ENCODE measurements around the gene ZNF419.

Gene ZNF419

DNA sequence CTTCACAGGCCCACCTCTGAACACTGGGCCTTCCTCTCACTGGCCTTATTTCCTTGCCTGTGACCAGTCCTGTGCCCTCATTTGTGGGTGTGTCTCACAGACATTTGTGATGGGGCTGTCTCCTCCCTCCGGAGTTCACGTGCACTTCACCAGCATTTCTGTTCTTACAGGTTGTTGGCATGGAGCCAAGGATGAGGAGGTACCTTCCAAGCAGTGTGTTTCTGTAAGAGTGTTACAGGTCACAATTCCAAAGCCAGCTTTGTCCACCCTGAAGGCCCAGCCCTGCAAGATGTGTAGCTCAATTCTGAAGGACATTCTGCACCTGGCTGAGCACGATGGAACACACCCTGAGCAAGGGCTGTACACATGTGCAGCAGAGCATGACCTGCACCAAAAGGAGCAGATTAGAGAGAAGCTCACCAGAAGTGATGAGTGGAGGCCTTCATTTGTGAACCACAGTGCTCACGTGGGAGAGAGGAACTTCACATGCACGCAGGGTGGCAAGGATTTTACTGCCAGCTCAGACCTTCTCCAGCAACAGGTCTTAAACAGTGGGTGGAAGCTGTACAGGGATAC, 44.3 kb upstream of the ZNF419 start:
- Histone ChIP-seq H3K27ac (ENCODE audit: low read length, poor library complexity, severe bottlenecking) (no peak overlapping the region), H2AFZ (ENCODE audit: low read depth, low read length) (no peak overlapping the region), H3K36me3 (ENCODE audit: control insufficient read depth in 1 of 2, insufficient read depth in 2 of 2, low read depth in 1 of 2, low read length in 2 of 2) (peaks cover 60 to 65% of the 10 kb centered on the region in 2 experiments), H3K9me3 (ENCODE audit: control insufficient read depth, low read length) (peaks cover 54% of the 10 kb centered on the region), H2BK15ac (ENCODE audit: low read depth, poor library complexity, severe bottlenecking) (no peak overlapping the region), H2AK5ac (ENCODE audit: low read length, severe bottlenecking) (no peak overlapping the region), H3K14ac (ENCODE audit: low read length in 2 of 2) (no peak overlapping the region), H4K8ac (ENCODE audit: low read length) (no peak overlapping the region), H3K79me1 (replicated peaks; ENCODE audit: low read length, poor library complexity, severe bottlenecking) (peaks cover 51% of the 10 kb centered on the region), H3K4ac (ENCODE audit: low read depth in 1 of 2, low read length in 2 of 2) (no peak overlapping the region), H2BK120ac (ENCODE audit: low read depth, low read length) (no peak overlapping the region), H4K91ac (ENCODE audit: low read length) (no peak overlapping the region), H3K18ac (ENCODE audit: low read depth in 1 of 2, low read length in 2 of 2) (no peak overlapping the region), H3K4me2 (ENCODE audit: low read length, poor library complexity, severe bottlenecking) (no peak overlapping the region), H3K27me3 (ENCODE audit: control insufficient read depth in 1 of 2, insufficient read depth in 1 of 2, low read length in 2 of 2) (no peaks in the 10 kb centered on the region), H3K4me3 (ENCODE audit: insufficient read depth in 1 of 2, low read depth in 1 of 2, low read length in 2 of 2) (no peak overlapping the region), H3K9ac (ENCODE audit: low read length) (no peak overlapping the region), H3K23ac (ENCODE audit: low read length in 2 of 2) (no peak overlapping the region), H2BK5ac (ENCODE audit: low read depth, low read length, poor library complexity, severe bottlenecking) (no peak overlapping the region), H3K4me1 (ENCODE audit: control insufficient read depth, insufficient read depth, low read depth, low read length) (no peaks in the 10 kb centered on the region), H2BK12ac (ENCODE audit: low read length in 2 of 2) (no peak overlapping the region)
- DNase-seq: no peak
- 76% methylated on average over 5 of the region's 5 CpGs for WGBS

DNA sequence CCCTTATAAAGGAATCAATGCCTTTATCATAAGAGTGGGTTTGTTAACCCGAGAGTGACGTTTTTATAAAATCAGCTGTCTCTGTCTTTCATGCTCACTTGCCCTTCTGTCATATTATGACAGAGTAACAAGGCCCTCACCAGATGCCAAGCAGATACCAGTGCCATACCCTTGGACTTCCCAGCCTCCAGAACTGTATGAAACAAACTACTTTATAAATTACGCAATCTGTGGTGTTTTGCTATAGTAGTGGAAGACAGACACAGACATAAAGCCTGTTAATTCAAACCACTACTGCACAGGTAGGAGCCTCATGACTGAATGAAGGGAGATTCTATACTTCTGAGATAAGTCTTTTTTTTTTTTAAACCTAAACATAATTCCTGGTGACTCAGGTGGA, 35.2 kb upstream of the ZNF419 start:
- Histone ChIP-seq H3K4me1 (ENCODE audit: control insufficient read depth, insufficient read depth, low read depth, low read length) (no peaks in the 10 kb centered on the region), H3K36me3 (ENCODE audit: control insufficient read depth in 1 of 2, insufficient read depth in 2 of 2, low read depth in 1 of 2, low read length in 2 of 2) (peaks cover 10 to 38% of the 10 kb centered on the region in 2 experiments), H2BK15ac (ENCODE audit: low read depth, poor library complexity, severe bottlenecking) (no peak overlapping the region), H4K8ac (ENCODE audit: low read length) (no peak overlapping the region), H3K4me3 (ENCODE audit: insufficient read depth in 1 of 2, low read depth in 1 of 2, low read length in 2 of 2) (no peak overlapping the region), H2BK12ac (ENCODE audit: low read length in 2 of 2) (no peak overlapping the region), H3K9me3 (ENCODE audit: control insufficient read depth, low read length) (peaks cover 50% of the 10 kb centered on the region), H3K18ac (ENCODE audit: low read depth in 1 of 2, low read length in 2 of 2) (no peak overlapping the region), H3K4ac (ENCODE audit: low read depth in 1 of 2, low read length in 2 of 2) (no peak overlapping the region), H3K9ac (ENCODE audit: low read length) (no peak overlapping the region), H2BK5ac (ENCODE audit: low read depth, low read length, poor library complexity, severe bottlenecking) (no peak overlapping the region), H2BK120ac (ENCODE audit: low read depth, low read length) (no peak overlapping the region), H2AFZ (ENCODE audit: low read depth, low read length) (no peak overlapping the region), H4K91ac (ENCODE audit: low read length) (no peak overlapping the region), H3K27me3 (ENCODE audit: control insufficient read depth in 1 of 2, insufficient read depth in 1 of 2, low read length in 2 of 2) (no peaks in the 10 kb centered on the region), H2AK5ac (ENCODE audit: low read length, severe bottlenecking) (no peak overlapping the region), H3K79me1 (replicated peaks; ENCODE audit: low read length, poor library complexity, severe bottlenecking) (peaks cover 19% of the 10 kb centered on the region), H3K14ac (ENCODE audit: low read length in 2 of 2) (no peak overlapping the region), H3K4me2 (ENCODE audit: low read length, poor library complexity, severe bottlenecking) (no peak overlapping the region), H3K23ac (ENCODE audit: low read length in 2 of 2) (no peak overlapping the region), H3K27ac (ENCODE audit: low read length, poor library complexity, severe bottlenecking) (no peak overlapping the region)
- DNase-seq: no peak
- 97% methylated on average over 2 of the region's 3 CpGs for WGBS

DNA sequence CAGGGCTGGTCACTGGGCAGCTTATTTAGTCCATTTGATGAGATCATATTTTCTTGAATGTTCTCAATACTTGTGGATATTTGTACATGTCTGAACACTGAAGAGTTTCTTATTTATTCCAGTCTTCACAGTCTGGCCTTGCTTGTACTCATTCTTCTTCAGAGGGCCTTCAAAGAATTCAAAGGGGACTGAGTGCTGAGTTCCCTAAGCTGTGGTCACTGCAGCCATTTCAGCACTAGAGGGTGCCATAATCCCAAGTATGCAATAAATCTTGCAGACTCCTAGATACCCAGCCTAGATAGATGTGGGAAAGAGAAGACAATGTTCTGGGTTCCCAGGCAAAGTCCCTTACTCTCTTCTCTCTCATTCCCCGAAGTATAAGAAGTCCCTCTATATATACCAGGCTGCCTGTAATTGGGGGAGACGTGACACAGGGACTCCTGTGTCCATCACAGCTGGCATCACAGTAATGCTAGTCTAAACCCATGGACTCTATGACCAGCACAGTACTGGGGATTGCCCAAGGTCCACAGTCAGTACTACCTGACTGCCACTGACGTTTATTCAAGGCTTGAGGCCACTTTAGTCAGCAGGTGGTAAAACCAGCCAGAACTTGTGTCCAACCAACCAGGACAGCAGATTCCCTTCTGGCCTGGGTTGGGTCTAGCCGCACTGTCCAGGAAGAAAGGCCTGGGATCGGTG, 21.7 kb upstream of the ZNF419 start:
- Histone ChIP-seq H2AK5ac (ENCODE audit: low read length, severe bottlenecking) (no peak overlapping the region), H3K23ac (ENCODE audit: low read length in 2 of 2) (no peak overlapping the region), H2BK5ac (ENCODE audit: low read depth, low read length, poor library complexity, severe bottlenecking) (no peak overlapping the region), H2BK15ac (ENCODE audit: low read depth, poor library complexity, severe bottlenecking) (no peak overlapping the region), H3K79me1 (replicated peaks; ENCODE audit: low read length, poor library complexity, severe bottlenecking) (peaks cover 14% of the 10 kb centered on the region), H3K4ac (ENCODE audit: low read depth in 1 of 2, low read length in 2 of 2) (no peak overlapping the region), H3K9ac (ENCODE audit: low read length) (no peak overlapping the region), H3K4me1 (ENCODE audit: control insufficient read depth, insufficient read depth, low read depth, low read length) (no peaks in the 10 kb centered on the region), H2AFZ (ENCODE audit: low read depth, low read length) (no peak overlapping the region), H4K8ac (ENCODE audit: low read length) (no peak overlapping the region), H3K9me3 (ENCODE audit: control insufficient read depth, low read length) (peaks cover 63% of the 10 kb centered on the region), H3K36me3 (ENCODE audit: control insufficient read depth in 1 of 2, insufficient read depth in 2 of 2, low read depth in 1 of 2, low read length in 2 of 2) (peaks cover 9 to 19% of the 10 kb centered on the region in 2 experiments), H3K18ac (ENCODE audit: low read depth in 1 of 2, low read length in 2 of 2) (no peak overlapping the region), H3K14ac (ENCODE audit: low read length in 2 of 2) (no peak overlapping the region), H2BK120ac (ENCODE audit: low read depth, low read length) (no peak overlapping the region), H3K4me2 (ENCODE audit: low read length, poor library complexity, severe bottlenecking) (no peak overlapping the region), H3K27ac (ENCODE audit: low read length, poor library complexity, severe bottlenecking) (no peak overlapping the region), H3K4me3 (ENCODE audit: insufficient read depth in 1 of 2, low read depth in 1 of 2, low read length in 2 of 2) (no peak overlapping the region), H4K91ac (ENCODE audit: low read length) (no peak overlapping the region), H3K27me3 (ENCODE audit: control insufficient read depth in 1 of 2, insufficient read depth in 1 of 2, low read length in 2 of 2) (no peaks in the 10 kb centered on the region), H2BK12ac (ENCODE audit: low read length in 2 of 2) (no peak overlapping the region)
- WGBS: 92% methylated on average over 4 of the region's 5 CpGs
- peak; percentile 26 for DNase-seq

GRCh38 chr19:57466489-57466888, 21.1 kb upstream of the ZNF419 start:
- Histone ChIP-seq H3K9ac (ENCODE audit: low read length) (no peak overlapping the region), H3K27me3 (ENCODE audit: control insufficient read depth in 1 of 2, insufficient read depth in 1 of 2, low read length in 2 of 2) (no peaks in the 10 kb centered on the region), H3K9me3 (ENCODE audit: control insufficient read depth, low read length) (peaks cover 70% of the 10 kb centered on the region), H2BK5ac (ENCODE audit: low read depth, low read length, poor library complexity, severe bottlenecking) (no peak overlapping the region), H2BK12ac (ENCODE audit: low read length in 2 of 2) (no peak overlapping the region), H3K4ac (ENCODE audit: low read depth in 1 of 2, low read length in 2 of 2) (no peak overlapping the region), H2AFZ (ENCODE audit: low read depth, low read length) (no peak overlapping the region), H4K91ac (ENCODE audit: low read length) (no peak overlapping the region), H2BK120ac (ENCODE audit: low read depth, low read length) (no peak overlapping the region), H3K18ac (ENCODE audit: low read depth in 1 of 2, low read length in 2 of 2) (no peak overlapping the region), H2BK15ac (ENCODE audit: low read depth, poor library complexity, severe bottlenecking) (no peak overlapping the region), H3K36me3 (ENCODE audit: control insufficient read depth in 1 of 2, insufficient read depth in 2 of 2, low read depth in 1 of 2, low read length in 2 of 2) (peaks cover 9 to 22% of the 10 kb centered on the region in 2 experiments), H3K4me3 (ENCODE audit: insufficient read depth in 1 of 2, low read depth in 1 of 2, low read length in 2 of 2) (no peak overlapping the region), H3K14ac (ENCODE audit: low read length in 2 of 2) (no peak overlapping the region), H2AK5ac (ENCODE audit: low read length, severe bottlenecking) (no peak overlapping the region), H3K4me1 (ENCODE audit: control insufficient read depth, insufficient read depth, low read depth, low read length) (no peaks in the 10 kb centered on the region), H3K23ac (ENCODE audit: low read length in 2 of 2) (no peak overlapping the region), H3K27ac (ENCODE audit: low read length, poor library complexity, severe bottlenecking) (no peak overlapping the region), H4K8ac (ENCODE audit: low read length) (no peak overlapping the region), H3K79me1 (replicated peaks; ENCODE audit: low read length, poor library complexity, severe bottlenecking) (peaks cover 14% of the 10 kb centered on the region), H3K4me2 (ENCODE audit: low read length, poor library complexity, severe bottlenecking) (no peak overlapping the region)
- WGBS: 92% methylated on average over 4 of the region's 5 CpGs
- no peak for DNase-seq

Data from mesenchymal stem cell (in vitro differentiated cells and primary cell).